Limb (tissue), 2 donors: ENCODE data around the gene NUCKS1.

Experiments
- DNase-seq, 2 donors: peaks; one replicate each; pipeline ENCODE4 v3.0.0-alpha.2; 2016; ENCODE audit errors: extremely low spot score in 2 of 2

Gene NUCKS1

GRCh38 chr1:205750138-205751035 is at the start of gene NUCKS1:
NUCKS1 (minus strand) TSS chr1:205750182; CDS start chr1:205749973, 209 bp downstream.
- DNase-seq: peak; percentile 98 to 99

GRCh38 chr1:205798577-205798976 is 48.6 kb upstream of the NUCKS1 start:
- DNase-seq: no peak

- no peak for DNase-seq
Measured at GRCh38 chr1:205797168-205797567, 47.2 kb upstream of the NUCKS1 start.

DNA sequence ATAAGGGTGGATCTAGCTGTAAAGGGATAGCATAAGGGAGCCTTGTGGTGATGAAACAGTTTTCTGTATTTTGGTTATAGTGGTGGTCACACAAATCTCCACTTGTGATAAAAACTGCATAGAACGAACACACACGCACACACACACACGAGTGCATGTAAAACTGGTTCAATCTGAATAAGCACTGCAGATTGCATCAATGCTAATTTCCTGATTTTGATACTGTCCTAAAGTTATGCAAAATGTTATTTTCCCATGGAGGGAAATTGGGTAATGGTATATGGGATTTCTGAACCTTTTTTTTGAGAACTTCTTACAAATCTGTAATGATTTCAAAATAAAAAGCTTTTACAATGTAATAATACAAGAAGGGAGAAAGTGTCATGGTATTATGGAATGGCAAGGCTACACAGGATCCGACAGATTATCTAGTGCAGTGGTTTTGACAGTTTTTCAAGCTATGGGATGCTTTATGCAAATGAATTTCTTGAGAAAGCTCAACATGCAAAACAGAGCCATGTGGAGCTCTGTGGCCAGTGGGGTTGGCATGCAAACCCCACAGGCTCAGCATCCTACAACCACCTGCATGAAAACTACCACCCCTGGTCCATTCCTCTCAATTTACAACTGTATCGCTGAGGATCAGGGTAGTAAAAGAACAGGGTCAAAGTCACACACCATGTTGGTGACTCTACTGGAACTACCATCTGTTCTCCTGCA is 44.2 kb upstream of the NUCKS1 start:
- no peak for DNase-seq

- no peak for DNase-seq
Measured at GRCh38 chr1:205792961-205793673, 43.1 kb upstream of the NUCKS1 start.

DNA sequence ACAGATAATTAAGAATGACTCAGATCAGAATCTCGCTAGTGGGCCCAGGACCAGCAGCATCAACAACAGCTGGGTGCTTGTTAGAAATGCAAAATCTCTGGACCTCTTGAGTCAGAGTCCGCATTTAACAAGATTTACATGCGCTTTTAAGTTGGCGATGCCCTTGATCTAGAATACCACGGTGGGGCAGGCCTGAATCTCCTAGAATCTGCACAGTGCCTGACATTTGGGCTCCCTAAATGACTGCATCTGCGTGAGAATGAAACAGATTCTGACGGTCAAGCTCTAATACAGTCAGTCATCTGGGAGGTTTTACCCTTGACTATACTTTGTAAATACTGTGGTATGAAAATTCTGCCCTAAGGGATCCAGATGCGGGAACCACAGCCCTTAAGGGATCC is 42.5 kb upstream of the NUCKS1 start:
- DNase-seq: no peak

GRCh38 chr1:205791568-205792180 is 41.7 kb upstream of the NUCKS1 start:
- peak; percentile 36 to 66 for DNase-seq

DNA sequence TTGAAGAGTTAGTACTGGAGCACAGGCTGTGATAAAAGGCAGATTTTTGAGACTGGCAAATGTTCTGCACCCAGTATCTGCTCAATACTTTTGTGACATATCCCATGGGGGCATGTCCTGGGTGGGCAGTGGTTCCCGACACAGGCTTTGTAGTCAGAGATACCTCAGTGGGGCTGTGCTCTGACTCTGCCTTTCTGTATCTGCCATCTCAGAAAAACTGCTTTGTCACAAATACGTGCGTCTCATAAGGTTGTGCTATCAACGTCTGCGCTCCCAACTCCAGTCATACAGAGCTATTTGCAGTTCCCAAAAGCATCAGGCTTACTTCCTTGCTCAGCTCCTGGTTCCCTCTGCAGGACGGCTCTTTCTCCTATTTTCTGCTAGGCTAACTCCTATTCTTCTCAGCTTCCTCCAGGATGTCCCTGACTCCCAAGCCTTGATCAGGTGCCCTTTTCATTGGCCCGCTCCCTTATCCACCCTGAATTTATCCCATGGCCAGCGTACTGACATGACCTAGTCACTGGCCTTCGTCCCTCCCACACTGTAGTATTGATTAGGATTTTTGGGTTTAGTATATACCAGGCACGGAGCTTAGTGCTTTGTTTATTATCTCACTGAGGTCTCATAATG is 37.4 kb upstream of the NUCKS1 start:
- no peak for DNase-seq

GRCh38 chr1:205786601-205787000 is 36.6 kb upstream of the NUCKS1 start:
- no peak for DNase-seq

GRCh38 chr1:205785446-205785845 is 35.5 kb upstream of the NUCKS1 start:
- no peak for DNase-seq

- DNase-seq: no peak
Measured at GRCh38 chr1:205783904-205784303, 33.9 kb upstream of the NUCKS1 start.

GRCh38 chr1:205783433-205783795 is 33.4 kb upstream of the NUCKS1 start:
- no peak for DNase-seq

GRCh38 chr1:205782627-205783432 is 32.8 kb upstream of the NUCKS1 start:
- DNase-seq: no peak

- no peak for DNase-seq
Measured at GRCh38 chr1:205780335-205780734, 30.4 kb upstream of the NUCKS1 start.

DNA sequence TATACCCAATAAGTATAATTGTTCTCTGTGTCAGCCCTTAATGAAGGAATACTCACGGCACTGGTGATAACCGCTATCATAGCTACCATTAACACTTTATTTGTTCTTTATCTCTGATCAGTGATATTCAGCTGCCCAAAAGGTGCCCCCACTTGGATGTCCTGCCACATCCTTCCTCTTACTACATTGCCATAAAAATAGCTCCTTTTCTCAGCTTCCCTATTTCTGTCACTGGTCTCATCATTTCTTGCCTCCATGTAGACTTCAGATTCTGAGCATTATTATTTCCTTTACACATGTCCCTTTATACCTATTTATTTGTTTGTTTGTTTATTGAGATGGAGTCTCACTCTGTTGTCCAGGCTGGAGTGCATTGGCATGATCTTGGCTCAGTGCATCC is 28.0 kb upstream of the NUCKS1 start:
- DNase-seq: no peak

GRCh38 chr1:205775717-205776056 is 25.7 kb upstream of the NUCKS1 start:
- DNase-seq: no peak

GRCh38 chr1:205775015-205775716 is 25.2 kb upstream of the NUCKS1 start, which contains the start of gene RAB29:
RAB29 (minus strand) TSS chr1:205775482; CDS start chr1:205774956, 526 bp downstream.
- DNase-seq: peak; percentile 79 to 84

DNA sequence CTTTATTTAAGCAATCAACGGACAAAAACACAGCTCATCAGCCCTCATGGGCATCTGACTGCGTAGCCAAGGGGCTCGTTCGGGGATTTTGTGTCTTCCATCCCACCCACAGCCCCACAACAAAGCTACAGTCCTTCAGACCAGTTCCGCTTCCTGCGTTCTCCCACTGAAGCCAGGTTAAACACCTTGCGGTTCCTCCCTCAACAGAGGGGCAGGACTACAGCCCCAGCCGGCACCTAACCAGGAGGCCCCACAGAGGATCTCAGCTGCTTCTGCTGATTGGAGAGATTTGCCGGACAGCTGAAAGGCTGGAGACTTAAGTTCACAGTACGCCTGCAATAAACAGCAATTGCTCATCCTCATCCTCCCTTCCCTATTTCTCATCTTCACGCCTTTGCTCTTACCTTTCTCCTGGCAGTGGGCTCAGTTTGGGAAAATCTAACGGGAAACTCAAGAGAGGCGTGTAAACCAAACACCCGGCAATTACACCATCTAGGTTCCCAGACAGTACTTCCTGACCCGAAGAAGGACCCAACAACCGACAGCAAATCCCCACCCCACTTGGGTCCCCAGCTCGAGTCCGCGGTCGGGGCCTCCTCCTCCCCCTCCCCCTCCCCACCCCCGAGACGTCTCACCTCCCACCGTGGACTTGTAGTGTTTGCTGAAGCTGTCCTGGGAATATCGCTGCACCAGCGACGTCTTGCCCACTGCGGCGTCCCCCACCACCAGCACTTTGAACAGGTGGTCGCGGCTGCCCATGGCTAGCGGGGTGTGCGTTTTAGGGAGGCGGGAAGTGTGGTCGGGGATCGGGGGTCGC is 24.4 kb upstream of the NUCKS1 start:
- DNase-seq: peak in 1 of 2 donors; percentile 50

GRCh38 chr1:205772607-205773032 is 22.6 kb upstream of the NUCKS1 start:
- no peak for DNase-seq
